Activated T-helper 2 cell treated with anti-CD3 and anti-CD28 coated beads, Interferon-gamma antibody, Interleukin-2, Interleukin-4, amounts not matched to agents 10 μg/mL and 5 μg/mL and 100 μg/mL, durations not matched to agents 14 hours and 24 hours and 36 hours (primary cell): ENCODE data around the gene EBF4. TPM values are rescaled to one million over a fixed set of nuclear protein-coding genes. Genes with fewer than 3 reads are reported as not detected.

Experiments used
- DNase-seq: peaks from one replicate; pipeline ENCODE4 v3.0.0; 2021; ENCODE audit warnings: low spot score
- H3K27ac Mint-ChIP-seq: one replicate; pipeline ENCODE4 v1.8.0; 2021; ENCODE audit warnings: mixed read lengths
- H3K27me3 Mint-ChIP-seq: one replicate; pipeline ENCODE4 v1.8.0; 2021; ENCODE audit warnings: low read depth, mixed read lengths
- H3K36me3 Mint-ChIP-seq: one replicate; pipeline ENCODE4 v1.8.0; 2021; ENCODE audit warnings: low read depth, mixed read lengths
- H3K4me1 Mint-ChIP-seq: one replicate; pipeline ENCODE4 v1.8.0; 2021; ENCODE audit warnings: low read depth, mixed read lengths
- H3K4me3 Mint-ChIP-seq: one replicate; pipeline ENCODE4 v1.8.0; 2021; ENCODE audit warnings: low read depth, mild to moderate bottlenecking, moderate library complexity, mixed read lengths
- H3K9me3 Mint-ChIP-seq: one replicate; pipeline ENCODE4 v1.8.0; 2021; ENCODE audit warnings: mixed read lengths
- intact Hi-C: fragments of 100-400 bp; cut with micrococcal nuclease; formaldehyde crosslinking; loops from one replicate; pipeline ENCODE4 v1.15.1; 2023
- total RNA-seq: library from RNA; stranded (reverse); gene quantifications from 2 replicates; pipeline ENCODE4 v1.2.3, GENCODE V29; 2022

Gene EBF4
- total RNA-seq, 1 donor from 2014 or later, result 6.0 TPM

DNA sequence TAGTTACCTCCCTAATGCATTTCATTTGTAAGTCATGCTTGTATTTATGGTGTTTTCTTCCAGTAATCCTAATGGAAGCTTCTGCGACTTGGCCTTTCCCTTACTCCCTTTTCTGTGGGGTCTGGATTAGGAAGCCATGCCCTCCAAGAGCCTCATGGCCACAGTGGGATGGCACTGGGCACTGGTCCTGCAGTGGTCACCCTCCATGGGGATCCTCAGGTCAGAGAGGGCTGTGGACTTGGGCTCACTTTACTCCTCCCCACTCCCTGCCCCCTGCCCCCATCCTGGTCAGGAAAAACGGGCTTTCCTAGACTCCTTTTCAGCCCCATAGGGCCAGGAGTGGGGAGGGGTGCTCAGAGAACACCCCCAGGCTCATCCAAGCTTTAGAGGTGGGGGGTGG is 49.9 kb downstream of the EBF4 start:
- peak overlapping the region; percentile 28 for H3K4me3 Mint-ChIP-seq
- H3K36me3 Mint-ChIP-seq, result no peaks in the 10 kb centered on the region
- peaks cover 12% of the 10 kb centered on the region for H3K27me3 Mint-ChIP-seq
- intact Hi-C loops, result loop anchor here (2.0 to 5.0 kb wide), 2 partner anchors 30 to 270 kb away; no protein-coding TSS in a partner anchor
- no peaks in the 10 kb centered on the region for H3K9me3 Mint-ChIP-seq
- DNase-seq, result no peak
- peaks cover 27% of the 10 kb centered on the region for H3K4me1 Mint-ChIP-seq
- H3K27ac Mint-ChIP-seq, result peak overlapping the region; percentile 73

DNA sequence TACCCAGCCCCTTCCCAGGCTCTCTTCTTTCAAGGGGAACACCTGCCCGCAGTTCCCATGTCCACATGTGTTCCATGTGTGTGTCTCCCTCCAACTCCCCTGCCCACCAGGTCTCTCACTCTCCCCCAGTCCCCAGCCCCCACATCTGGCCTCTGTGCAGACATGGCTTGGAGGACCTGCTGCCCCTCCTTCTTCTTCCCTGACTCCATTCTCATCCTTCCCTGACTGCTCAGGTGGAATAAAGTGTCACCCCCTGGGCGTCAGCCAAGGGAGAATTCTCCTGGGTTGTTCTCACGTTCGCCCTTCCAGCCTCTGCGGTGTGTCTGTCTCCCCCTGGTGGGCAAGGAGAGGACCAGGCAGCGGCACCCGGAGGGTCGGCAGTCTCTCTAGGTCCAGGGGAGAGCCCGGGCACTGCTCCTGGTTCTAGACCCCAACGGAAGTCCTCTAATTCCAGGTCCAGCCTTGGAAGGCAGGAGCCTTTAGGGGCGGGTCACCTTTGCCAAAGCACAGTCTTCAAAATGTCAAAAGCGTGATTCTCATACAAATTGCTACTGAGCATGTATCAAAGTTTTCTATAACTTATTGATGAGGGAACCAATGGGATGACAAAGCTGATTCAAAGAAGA is 50.5 kb downstream of the EBF4 start:
- Mint-ChIP-seq H3K27ac (peak overlapping the region; percentile 70), H3K36me3 (no peaks in the 10 kb centered on the region), H3K27me3 (peaks cover 17% of the 10 kb centered on the region), H3K4me1 (peaks cover 27% of the 10 kb centered on the region), H3K4me3 (peak overlapping the region; percentile 68), H3K9me3 (no peaks in the 10 kb centered on the region)
- DNase-seq, result peak; percentile 59
- intact Hi-C loops, result loop anchor here (2.0 to 5.0 kb wide), 2 partner anchors 30 to 269 kb away; no protein-coding TSS in a partner anchor

DNA sequence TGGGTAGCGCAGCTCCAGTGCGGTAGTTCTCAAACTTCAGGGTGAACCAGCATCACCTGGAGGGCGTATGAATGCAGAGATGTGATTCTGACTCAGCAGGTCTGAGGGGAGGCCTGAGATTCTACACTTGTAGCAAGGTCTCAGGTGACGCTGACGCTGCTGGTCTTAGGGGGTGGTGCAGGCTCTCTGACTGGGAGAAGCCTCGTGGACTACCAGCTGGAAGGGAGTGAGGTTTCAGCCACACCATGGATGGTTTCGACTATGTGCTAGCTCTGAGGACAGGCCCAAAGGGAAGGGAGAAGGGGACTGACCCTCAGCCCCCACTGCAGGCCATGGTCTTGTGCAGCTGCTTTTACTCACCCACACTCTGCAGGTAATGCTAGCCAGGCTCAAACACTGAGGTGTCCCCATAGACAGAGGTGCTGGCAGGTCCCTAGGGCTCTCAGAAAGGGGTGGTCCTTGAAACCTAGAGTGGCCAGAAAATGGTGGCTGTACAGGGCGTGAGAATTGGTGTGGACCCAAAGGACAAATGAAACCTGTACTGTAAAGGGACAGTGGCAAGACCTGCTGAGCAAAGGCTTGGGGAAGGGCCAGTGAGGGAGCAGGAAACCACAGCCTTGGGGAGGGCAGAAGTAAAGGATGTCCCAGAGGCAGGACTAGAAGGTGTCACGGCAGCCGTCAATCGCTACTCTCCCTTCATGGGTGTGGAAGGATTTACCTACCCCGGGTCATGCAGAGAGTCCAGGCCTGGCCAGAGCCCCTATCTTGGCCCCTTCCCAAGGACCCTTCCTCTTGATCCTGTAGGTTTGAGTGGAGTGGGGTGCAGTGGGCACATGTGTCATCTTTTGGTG is 52.7 kb downstream of the EBF4 start:
- Mint-ChIP-seq H3K4me3 (no peak overlapping the region), H3K36me3 (no peaks in the 10 kb centered on the region), H3K9me3 (no peaks in the 10 kb centered on the region), H3K27me3 (peaks cover 26% of the 10 kb centered on the region), H3K4me1 (peaks cover 27% of the 10 kb centered on the region), H3K27ac (no peak overlapping the region)
- intact Hi-C loops, result no loop called here
- peak; percentile 4 for DNase-seq

DNA sequence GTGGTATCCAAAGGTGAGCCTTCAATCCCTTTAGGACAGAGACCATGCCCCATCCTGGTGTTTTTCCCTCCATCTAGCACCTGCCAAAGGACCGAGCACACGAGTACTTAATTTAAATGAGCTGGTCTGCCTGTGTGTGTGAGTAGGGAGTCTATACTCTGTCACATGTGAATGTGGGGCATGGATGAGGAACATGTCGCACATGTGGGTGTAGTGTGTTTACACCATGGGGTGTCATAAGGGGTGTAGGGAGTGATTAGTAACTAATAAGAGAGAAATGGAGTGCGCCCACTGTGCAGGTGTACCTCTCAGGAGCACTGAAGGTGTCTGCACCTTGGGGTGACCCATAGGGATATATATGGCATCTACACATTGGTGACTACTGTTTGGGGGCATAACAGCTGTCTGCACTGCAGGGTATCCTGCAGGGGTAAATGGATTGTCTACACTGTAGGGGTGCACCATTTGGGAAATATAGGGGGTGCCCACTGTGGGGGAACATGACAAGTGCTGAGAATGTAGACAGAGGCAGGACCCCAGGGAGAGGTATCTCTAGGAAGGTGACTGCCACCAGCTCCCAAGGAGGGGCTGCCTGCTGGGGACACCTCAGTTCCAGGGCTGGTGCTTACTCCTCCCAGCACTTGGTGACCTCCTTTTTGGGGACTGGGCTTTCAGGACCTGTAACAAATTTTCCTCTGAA is 53.5 kb downstream of the EBF4 start:
- Mint-ChIP-seq H3K27ac (no peak overlapping the region), H3K4me3 (no peak overlapping the region), H3K27me3 (peaks cover 34% of the 10 kb centered on the region), H3K9me3 (no peaks in the 10 kb centered on the region), H3K4me1 (peaks cover 26% of the 10 kb centered on the region), H3K36me3 (no peaks in the 10 kb centered on the region)
- intact Hi-C loops, result no loop called here
- peak; percentile 1 for DNase-seq

DNA sequence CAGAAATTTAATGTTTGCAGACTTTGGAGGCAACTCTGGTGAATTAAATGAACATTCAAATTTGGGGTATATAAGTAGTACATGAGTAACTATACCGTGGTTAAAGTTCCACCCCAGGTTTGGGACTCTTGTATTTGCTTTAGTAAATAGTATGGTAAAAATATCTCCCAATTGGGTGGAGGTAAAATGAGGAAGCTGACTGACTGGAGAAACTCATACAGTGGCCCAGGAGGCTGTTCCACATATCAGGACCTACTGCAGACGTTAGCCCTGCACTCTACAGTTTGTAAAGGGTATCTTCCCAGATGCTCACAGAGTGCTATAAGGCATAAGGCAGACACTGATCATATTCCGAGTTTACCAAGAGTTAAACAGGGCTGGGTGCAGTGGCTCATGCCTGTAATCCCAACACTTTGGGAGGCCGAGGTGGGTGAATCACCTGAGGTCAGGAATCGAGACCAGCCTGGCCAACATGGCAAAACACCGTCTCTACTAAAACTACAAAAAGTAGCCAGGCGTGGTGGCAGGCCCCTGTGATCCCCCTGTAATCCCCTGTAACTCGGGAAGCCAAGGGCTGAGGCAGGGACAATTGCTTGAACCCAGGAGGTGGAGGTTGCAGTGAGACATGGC is 54.2 kb downstream of the EBF4 start:
- H3K4me1 Mint-ChIP-seq, result peaks cover 21% of the 10 kb centered on the region
- no peak overlapping the region for H3K4me3 Mint-ChIP-seq
- intact Hi-C loops, result no loop called here
- H3K9me3 Mint-ChIP-seq, result no peaks in the 10 kb centered on the region
- no peak for DNase-seq
- H3K27ac Mint-ChIP-seq, result no peak overlapping the region
- H3K27me3 Mint-ChIP-seq, result peaks cover 38% of the 10 kb centered on the region
- H3K36me3 Mint-ChIP-seq, result no peaks in the 10 kb centered on the region

DNA sequence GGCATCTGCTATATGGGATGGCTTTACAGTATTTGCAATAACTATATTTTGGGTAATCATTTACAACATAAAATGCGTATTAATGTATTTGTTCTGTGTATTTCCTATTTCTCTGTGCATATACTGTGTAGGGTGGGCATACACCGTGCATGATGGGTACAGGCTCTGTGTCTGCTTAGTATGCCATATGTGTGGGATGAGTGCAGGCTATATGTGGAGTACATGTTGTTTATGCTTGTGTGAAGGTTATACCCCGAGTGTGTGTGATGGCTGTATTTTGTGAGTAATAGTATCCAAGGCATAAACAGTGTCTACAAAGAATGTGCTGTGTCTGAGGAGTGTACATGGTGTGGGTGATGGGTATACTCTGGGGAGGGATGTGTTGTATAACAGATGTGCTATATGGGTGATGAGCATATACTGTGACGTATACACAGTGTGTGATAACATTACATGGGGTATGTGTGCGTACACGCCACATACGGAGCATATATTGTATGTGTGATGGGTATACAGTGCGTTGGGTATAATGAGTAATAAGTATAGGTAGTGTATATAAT is 55.2 kb downstream of the EBF4 start:
- Mint-ChIP-seq H3K27ac (no peak overlapping the region), H3K4me1 (peaks cover 14% of the 10 kb centered on the region), H3K27me3 (peaks cover 40% of the 10 kb centered on the region), H3K36me3 (no peaks in the 10 kb centered on the region), H3K4me3 (no peak overlapping the region), H3K9me3 (no peaks in the 10 kb centered on the region)
- intact Hi-C loops, result no loop called here
- DNase-seq, result no peak

DNA sequence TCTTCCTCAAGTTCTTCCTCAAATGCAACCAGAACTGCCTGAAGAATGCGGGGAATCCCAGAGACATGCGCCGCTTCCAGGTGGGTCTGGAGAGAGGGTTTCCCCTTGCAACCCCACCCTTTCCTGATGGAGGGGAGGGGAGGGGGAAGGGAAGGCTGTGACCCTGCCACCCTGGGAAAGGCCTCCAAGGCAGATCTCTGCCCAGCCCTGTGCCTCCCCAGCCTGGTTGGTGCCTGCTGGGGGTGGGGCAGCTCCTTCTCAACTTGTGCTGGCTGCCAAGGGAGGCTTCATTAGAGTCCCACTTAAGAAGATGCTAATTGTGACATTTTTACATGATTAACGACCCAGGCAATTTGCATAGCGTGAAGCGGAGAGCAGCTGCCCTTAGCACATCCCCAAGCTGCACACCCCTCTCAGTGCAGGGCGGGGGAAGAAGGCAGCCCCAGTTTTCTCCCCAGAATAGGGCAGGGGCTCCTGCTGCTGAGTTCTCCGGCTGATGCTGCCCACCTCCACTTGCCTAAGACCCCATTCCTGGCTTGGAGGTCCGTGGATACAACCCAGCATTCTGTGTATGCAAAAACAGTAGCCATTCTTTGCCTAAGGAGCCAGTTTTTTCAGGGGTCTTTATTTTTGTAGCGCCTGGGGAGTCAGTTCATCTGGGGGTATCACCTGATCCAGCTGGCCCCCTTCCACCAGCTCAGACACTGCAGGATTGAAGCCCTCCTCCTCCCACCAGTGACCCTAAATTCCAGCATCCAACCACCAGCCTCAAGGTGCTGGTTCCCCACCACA is 56.2 kb downstream of the EBF4 start:
- Mint-ChIP-seq H3K27me3 (peaks cover 42% of the 10 kb centered on the region), H3K36me3 (no peaks in the 10 kb centered on the region), H3K9me3 (no peaks in the 10 kb centered on the region), H3K4me3 (no peak overlapping the region), H3K27ac (no peak overlapping the region), H3K4me1 (peaks cover 11% of the 10 kb centered on the region)
- intact Hi-C loops, result no loop called here
- DNase-seq, result no peak

DNA sequence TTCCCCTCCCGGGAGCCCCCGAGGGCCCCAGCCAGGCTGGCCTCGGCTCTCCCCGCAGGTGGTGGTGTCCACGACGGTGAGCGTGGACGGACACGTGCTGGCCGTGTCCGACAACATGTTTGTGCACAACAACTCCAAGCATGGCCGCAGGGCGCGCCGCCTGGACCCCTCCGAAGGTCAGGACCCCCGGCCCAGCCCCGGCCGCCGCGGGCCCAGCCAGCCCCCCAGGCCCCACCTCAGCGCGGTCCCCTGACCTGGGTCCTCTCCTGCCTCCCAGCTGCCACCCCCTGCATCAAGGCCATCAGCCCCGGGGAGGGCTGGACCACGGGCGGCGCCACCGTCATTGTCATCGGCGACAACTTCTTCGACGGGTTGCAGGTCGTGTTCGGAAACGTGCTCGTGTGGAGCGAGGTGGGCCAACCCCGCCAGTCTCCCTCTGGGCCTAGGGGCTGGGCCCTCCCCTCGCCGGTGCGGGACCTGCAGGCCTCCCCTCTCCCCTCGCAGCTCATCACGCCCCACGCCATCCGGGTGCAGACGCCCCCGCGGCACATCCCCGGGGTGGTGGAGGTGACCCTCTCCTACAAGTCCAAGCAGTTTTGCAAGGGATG is 56.9 kb downstream of the EBF4 start:
- intact Hi-C loops, result no loop called here
- Mint-ChIP-seq H3K4me3 (no peak overlapping the region), H3K27me3 (peaks cover 47% of the 10 kb centered on the region), H3K9me3 (no peaks in the 10 kb centered on the region), H3K4me1 (peaks cover 11% of the 10 kb centered on the region), H3K36me3 (no peaks in the 10 kb centered on the region), H3K27ac (no peak overlapping the region)
- no peak for DNase-seq

DNA sequence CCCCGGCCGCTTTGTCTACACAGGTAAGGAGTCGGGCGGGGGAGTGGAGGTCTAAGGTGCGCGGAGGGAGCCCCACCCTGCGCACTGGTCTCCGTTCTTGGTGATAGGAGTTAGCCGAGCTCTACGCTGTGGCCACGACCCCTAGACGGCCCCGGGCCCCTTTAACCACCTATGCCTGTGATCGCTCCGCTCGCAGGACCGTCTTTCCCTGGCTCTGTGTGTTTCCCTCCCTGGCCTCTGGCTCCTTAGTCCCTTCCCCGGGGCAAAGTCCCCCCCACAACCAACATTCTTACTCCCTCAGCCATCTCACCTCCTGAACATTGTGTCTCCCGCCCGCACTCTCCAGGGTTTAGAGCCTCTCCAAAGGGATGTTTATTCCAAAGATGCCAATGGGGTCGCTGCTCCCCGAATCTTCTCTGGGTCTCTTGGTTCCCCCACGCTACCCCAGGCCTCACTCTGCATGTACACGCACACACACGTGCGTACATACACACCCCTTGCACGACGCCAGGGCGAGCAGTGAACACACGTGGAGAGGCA is 57.4 kb downstream of the EBF4 start:
- H3K4me3 Mint-ChIP-seq, result no peak overlapping the region
- DNase-seq, result no peak
- no peaks in the 10 kb centered on the region for H3K36me3 Mint-ChIP-seq
- intact Hi-C loops, result loop anchor here (5.0 to 10.0 kb wide), 2 partner anchors 52 to 105 kb away; partner anchors contain the start of gene CPXM1
- H3K27me3 Mint-ChIP-seq, result peaks cover 52% of the 10 kb centered on the region
- peaks cover 11% of the 10 kb centered on the region for H3K4me1 Mint-ChIP-seq
- no peak overlapping the region for H3K27ac Mint-ChIP-seq
- no peaks in the 10 kb centered on the region for H3K9me3 Mint-ChIP-seq

DNA sequence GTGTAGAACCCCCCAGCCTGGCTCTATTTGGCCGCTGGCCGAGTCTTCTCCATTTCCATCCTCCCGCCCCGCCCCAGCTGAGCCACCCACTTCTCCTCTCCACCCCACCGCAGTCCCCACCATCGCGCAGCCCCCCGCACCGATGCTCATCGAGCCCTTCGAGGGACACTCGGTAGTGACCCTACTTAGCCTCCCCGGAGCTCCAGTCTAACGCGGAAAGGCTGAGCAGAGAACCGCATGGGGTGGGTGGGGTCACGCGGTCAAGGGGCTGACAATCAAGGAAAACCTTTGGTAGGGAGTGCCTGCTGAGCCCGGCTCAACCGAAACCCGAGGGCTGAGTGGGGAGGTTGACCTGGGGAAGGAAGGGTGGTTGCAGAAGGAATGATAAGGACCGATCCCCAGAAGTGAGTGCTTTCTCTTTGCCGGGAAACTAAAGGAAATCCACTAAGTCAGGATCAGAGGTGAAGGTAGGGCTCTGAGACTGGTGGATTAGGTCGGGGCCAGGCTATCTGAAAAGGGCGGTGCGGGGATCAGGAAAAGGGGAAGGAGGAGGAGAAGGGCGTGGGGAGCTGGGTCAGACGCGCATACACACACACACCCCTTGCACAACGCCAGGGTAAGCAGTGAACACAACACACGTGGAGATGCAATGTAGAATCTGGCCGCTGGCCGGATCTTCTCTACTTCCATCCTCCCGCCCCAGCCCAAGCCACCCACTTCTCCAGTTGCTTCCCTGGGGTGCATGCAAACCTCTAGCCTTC is 58.1 kb downstream of the EBF4 start:
- H3K36me3 Mint-ChIP-seq, result no peaks in the 10 kb centered on the region
- peak overlapping the region; percentile 28 for H3K4me3 Mint-ChIP-seq
- H3K27ac Mint-ChIP-seq, result no peak overlapping the region
- intact Hi-C loops, result loop anchor here (1.0 to 10.0 kb wide), 3 partner anchors 52 to 104 kb away; partner anchors contain the start of gene CPXM1
- peaks cover 55% of the 10 kb centered on the region for H3K27me3 Mint-ChIP-seq
- H3K9me3 Mint-ChIP-seq, result no peaks in the 10 kb centered on the region
- peaks cover 11% of the 10 kb centered on the region for H3K4me1 Mint-ChIP-seq
- DNase-seq, result no peak
